Heart left ventricle (tissue), 16 donors: ENCODE results near the gene RNF126. TPM values are rescaled to one million over a fixed set of nuclear protein-coding genes. Genes with fewer than 3 reads are reported as not detected.
"Not testable (repeated sequence)": the region's sequence is repeated elsewhere in the genome, so short reads cannot be mapped to it uniquely, and the experiment has no call there.

Experiments used
- ATAC-seq, 4 donors: fragments of 200-7000 bp; cut with Tn5 transposase; one replicate each; pipeline ENCODE4 v1.9.1; 2020 to 2022; ENCODE audit warnings: moderate library complexity in 4 of 4, mild to moderate bottlenecking in 3 of 4, moderate number of reproducible peaks in 1 of 4
- DNase-seq, 5 donors: peaks; one replicate each; pipeline ENCODE4 v3.0.0-alpha.2; 2020
- H3K27ac ChIP-seq, 12 donors: fragments of 200-600 bp; sonication (generic) in 4 of 12; one replicate each; pipeline versions ENCODE4 v1.5.0 to v1.8.0; 2016 to 2022; ENCODE audit warnings: mild to moderate bottlenecking in 2 of 12
- H3K27me3 ChIP-seq, 9 donors: fragments of 200-600 bp; sonication (generic) in 2 of 9; one replicate each; pipeline versions ENCODE4 v1.5.1 to v1.8.0; 2016 to 2022; ENCODE audit warnings: mild to moderate bottlenecking in 3 of 9
- H3K36me3 ChIP-seq, 9 donors: fragments of 200-600 bp; sonication (generic) in 2 of 9; one replicate each; pipeline versions ENCODE4 v1.5.0 to v1.8.0; 2018 to 2022; ENCODE audit warnings: mild to moderate bottlenecking in 2 of 9
- H3K4me1 ChIP-seq, 12 donors: fragments of 200-600 bp; sonication (generic) in 4 of 12; one replicate each; pipeline versions ENCODE4 v1.5.0 to v1.8.0; 2016 to 2022; ENCODE audit warnings: mild to moderate bottlenecking in 3 of 12
- H3K4me3 ChIP-seq, 12 donors: fragments of 200-600 bp; sonication (generic) in 4 of 12; one replicate each; pipeline versions ENCODE4 v1.5.0 to v1.8.0; 2017 to 2022; ENCODE audit warnings: mild to moderate bottlenecking in 9 of 12, moderate library complexity in 4 of 12
- H3K9me3 ChIP-seq, 12 donors: fragments of 200-600 bp; sonication (generic) in 4 of 12; one replicate each; pipeline versions ENCODE4 v1.5.0 to v1.8.0; 2016 to 2022; ENCODE audit warnings: mild to moderate bottlenecking in 1 of 12
- CTCF ChIP-seq, 12 donors: fragments of 200-600 bp; sonication (generic) in 4 of 12; IDR thresholded peaks; one replicate each; pipeline versions ENCODE4 v1.5.0 to v1.8.0; 2018 to 2022; ENCODE audit warnings: antibody characterized with exemption in 12 of 12, mild to moderate bottlenecking in 5 of 12
- POLR2A ChIP-seq, 2 donors: fragments of 450-650 bp; IDR thresholded peaks; one replicate each; pipeline ENCODE4 v1.6.1; 2017; ENCODE audit warnings: antibody characterized with exemption in 2 of 2, mild to moderate bottlenecking in 2 of 2, moderate library complexity in 2 of 2
- WGBS, 4 donors: extraction: QIAGEN DNeasy Blood & Tissue Kit in 2 of 4; methylation state at CpG; one replicate each; pipeline versions ENCODE4 v1.1.5 to v1.1.7; 2013 to 2018; 5-methylcytosine and 5-hydroxymethylcytosine counted together
- intact Hi-C, 10 donors: fragments of 100-400 bp; cut with DNase I; formaldehyde crosslinking; loops; one replicate each; pipeline versions ENCODE4 v1.11.1 to v1.14.2; 2022
- polyA plus RNA-seq, 2 donors: library from polyadenylated mRNA; stranded (reverse); fragments of 200-250 nt; gene quantifications; one replicate each; pipeline ENCODE4 v1.2.3, GENCODE V29; 2013
- total RNA-seq, 9 donors: library from RNA; depleted of rRNA in 2 of 9; stranded (reverse); fragments of >200 nt in 2 of 9; fragmentation: NEBNext Ultra II Directional in 3 of 9; extraction: Animal tissue kit (Norgen Biotek cat#: 25700) in 3 of 9; gene quantifications; one replicate each; pipeline versions ENCODE4 v1.1.0 to v1.2.4, GENCODE V29; 2016 to 2023
- donor health status: ischemic (EF 13 %, LVEDD 7.1; RV severe dilation, severe dysfunction).
- donor health status: healthy with polysubstance abuse.
- donor health status: DM: no; HTN: yes; CAD: no.
- donor health status: DM: no; HTN: no; CAD: no.
- donor health status: ischemic (EF 25% LVEDD 6.9; RV normal size, moderate dysfunction).
- donor health status: ischemic (EF 25% LVEDD 5.7; RV mildly dilated, moderate dysfunction).
- donor health status: healthy.
- donor health status: DM: yes; HTN: yes; CAD: no.
- donor health status: ischemic (EF 35%, LVEDD 5.7; RV mildly dilated, moderate dysfunction).
- donor health status: nonischemic (EF 11% LVEDD 7.7; RV severe dilation, severe dysfunction).
- donor health status: DM: yes; HTN: yes; CAD: no.
- donor health status: PGD.
- donor health status: ischemic (EF 29% LVEDD 5.4; RV normal size, mild dysfunction).
- donor health status: nonischemic (EF 23%, LVEDD 6.1; RV moderate dilation, normal function).

Gene RNF126
- total and polyA plus RNA-seq, 11 donors, result 21.6 to 105 (median 29.4) TPM

GRCh38 chr19:607301-608154, 55.5 kb downstream of the RNF126 start:
- H3K9me3 ChIP-seq, result no peaks in the 10 kb centered on the region
- H3K27me3 ChIP-seq, result no peaks in the 10 kb centered on the region
- no peak for ATAC-seq
- TF ChIP-seq CTCF (IDR thresholded peaks at IDR 0.05), result no peak
- TF ChIP-seq POLR2A (IDR thresholded peaks at IDR 0.05), result no peak
- no peak overlapping the region for H3K27ac ChIP-seq
- no peak overlapping the region for H3K4me3 ChIP-seq
- H3K4me1 ChIP-seq, result peaks cover 0 to 33% (median 13%) of the 10 kb centered on the region in 12 donors
- intact Hi-C loops, result no loop called here
- H3K36me3 ChIP-seq, result no peaks in the 10 kb centered on the region
- DNase-seq, result no peak
- WGBS, 4 donors, result 79 to 86% (median 84%) methylated on average over 21 to 30 of the region's 30 CpGs

- peak in 1 of 12 donors; percentile 17 for TF ChIP-seq CTCF (IDR thresholded peaks at IDR 0.05)
- H3K4me3 ChIP-seq, intact Hi-C loops, H3K27me3 ChIP-seq, H3K36me3 ChIP-seq, DNase-seq, H3K9me3 ChIP-seq, ATAC-seq, H3K27ac ChIP-seq: not testable (repeated sequence)
- WGBS, 4 donors, result 88 to 89% (median 89%) methylated on average over 16 to 33 of the region's 34 CpGs
- H3K4me1 ChIP-seq, result peaks cover 0 to 24% (median 4%) of the 10 kb centered on the region in 12 donors
These were observed 57.7 kb downstream of the RNF126 start for GRCh38 chr19:605061-605971.

- no peak for ATAC-seq
- intact Hi-C loops, result no loop called here
- DNase-seq, result no peak
- no peak for TF ChIP-seq CTCF (IDR thresholded peaks at IDR 0.05)
- no peak for TF ChIP-seq POLR2A (IDR thresholded peaks at IDR 0.05)
- Histone ChIP-seq H3K27me3 (no peaks in the 10 kb centered on the region), H3K9me3 (no peaks in the 10 kb centered on the region), H3K36me3 (no peaks in the 10 kb centered on the region), H3K4me3 (no peak overlapping the region), H3K27ac (no peak overlapping the region), H3K4me1 (peaks cover 0 to 15% (median 0%) of the 10 kb centered on the region in 12 donors)
- WGBS, 4 donors, result 78 to 94% (median 86%) methylated on average over 10 to 11 of the region's 11 CpGs
These were observed 58.7 kb downstream of the RNF126 start for GRCh38 chr19:604355-604754.

- H3K36me3 ChIP-seq, intact Hi-C loops, H3K27ac ChIP-seq, ATAC-seq, H3K9me3 ChIP-seq, H3K27me3 ChIP-seq, DNase-seq, H3K4me3 ChIP-seq: not testable (repeated sequence)
- peaks cover 0 to 11% (median 0%) of the 10 kb centered on the region in 12 donors for H3K4me1 ChIP-seq
- WGBS, 4 donors, result 90 to 97% (median 93%) methylated on average over 15 to 20 of the region's 20 CpGs
These were observed 59.2 kb downstream of the RNF126 start for GRCh38 chr19:603779-604178.

GRCh38 chr19:603302-603639, 59.7 kb downstream of the RNF126 start:
- peak overlapping the region in 3 of 12 donors; percentile 34 to 51 (median 50) for H3K27ac ChIP-seq
- 73 to 96% (median 87%) methylated on average over 7 to 13 of the region's 13 CpGs for WGBS, 4 donors
- ATAC-seq, H3K27me3 ChIP-seq, DNase-seq, H3K9me3 ChIP-seq, H3K36me3 ChIP-seq, H3K4me3 ChIP-seq, intact Hi-C loops, H3K4me1 ChIP-seq: not testable (repeated sequence)
